Right cardiac atrium (tissue), 5 donors: ENCODE results near the gene TMEM240. TPM values are rescaled to one million over a fixed set of nuclear protein-coding genes. Genes with fewer than 3 reads are reported as not detected.

Experiments
- ATAC-seq, 2 donors: fragments of 200-7000 bp; cut with Tn5 transposase; one replicate each; pipeline versions ENCODE4 v1.8.0 to v1.9.1; 2020; ENCODE audit warnings: moderate library complexity in 2 of 2, mild to moderate bottlenecking in 1 of 2
- DNase-seq, 3 donors: peaks; one replicate each; pipeline ENCODE4 v3.0.0-alpha.2; 2020
- H3K27ac ChIP-seq: one replicate; pipeline ENCODE4 v1.5.1; 2013; ENCODE audit warnings: mild to moderate bottlenecking, low read length, control low read depth, moderate library complexity
- H3K27me3 ChIP-seq: one replicate; pipeline ENCODE4 v1.6.1; 2013; ENCODE audit not compliant: control insufficient read depth, insufficient read depth
- H3K4me1 ChIP-seq: one replicate; pipeline ENCODE4 v1.6.1; 2013; ENCODE audit warnings: low read length; ENCODE audit not compliant: control insufficient read depth, insufficient read depth
- H3K4me3 ChIP-seq: one replicate; pipeline ENCODE4 v1.5.1; 2013; ENCODE audit warnings: low read length, control low read depth
- H3K9me3 ChIP-seq: one replicate; pipeline ENCODE4 v1.6.1; 2013; ENCODE audit warnings: low read length; ENCODE audit not compliant: control insufficient read depth
- WGBS: extraction: QIAGEN DNeasy Blood & Tissue Kit; methylation state at CpG from one replicate; pipeline ENCODE4 v1.1.7; 2013; 5-methylcytosine and 5-hydroxymethylcytosine counted together
- intact Hi-C, 4 donors: fragments of 100-400 bp; cut with DNase I; formaldehyde crosslinking; loops; one replicate each; pipeline versions ENCODE4 v1.11.0 to v1.14.0; 2022 to 2023
- long read RNA-seq, 4 donors: library from polyadenylated mRNA; unstranded; transcript quantifications; one replicate each; pipeline ENCODE4 v2.0.0, GENCODE V29; 2020 to 2021
- polyA plus RNA-seq: library from polyadenylated mRNA; stranded (reverse); fragments of 200-250 nt; gene quantifications from one replicate; pipeline ENCODE4 v1.2.3, GENCODE V29; 2013
- total RNA-seq, 4 donors: library from RNA; stranded (reverse); fragmentation: NEBNext Ultra II Directional; extraction: Animal tissue kit (Norgen Biotek cat#: 25700); gene quantifications; one replicate each; pipeline ENCODE4 v1.2.1, GENCODE V29; 2021
- donor health status: healthy with polysubstance abuse.
- donor health status: DM: no; HTN: yes; CAD: no.
- donor health status: DM: no; HTN: no; CAD: no.
- donor health status: DM: no; HTN: yes; CAD: no; lungs with severe emphysema.
- donor health status: DM: yes; HTN: yes; CAD: no.

Gene TMEM240
- 1 to 10 TPM; 7.3 to 9.3 (median 7.9) TPM for total RNA-seq
- polyA plus RNA-seq = 10.4 TPM
- long read RNA-seq, donor 1 = 0 reads
- long read RNA-seq, donor 2 = 0 reads
- long read RNA-seq, donor 3 = 0 reads
- long read RNA-seq, donor 4 = 0 reads

- H3K9me3 ChIP-seq = no peaks in the 10 kb centered on the region
- no peaks in the 10 kb centered on the region for H3K27me3 ChIP-seq
- peaks cover 5% of the 10 kb centered on the region for H3K4me1 ChIP-seq
- WGBS = 1% methylated on average over 95 of the region's 100 CpGs
- ATAC-seq (peak; percentile 75 to 76), DNase-seq (peak; percentile 87 to 95 (median 95))
- intact Hi-C loops = no loop called here
- peak within 1 kb of the TSS; percentile 3 for H3K27ac ChIP-seq
- H3K4me3 ChIP-seq = peak within 1 kb of the TSS; percentile 71
These were observed at the start of gene TMEM240 for GRCh38 chr1:1540090-1540817. TSS of gene TMEM240 (minus strand) at chr1:1540624. CDS start at chr1:1540346, 278 bp downstream.

- ATAC-seq (no peak), DNase-seq (peak in 2 of 3 donors; percentile 32)
- Histone ChIP-seq H3K9me3 (no peaks in the 10 kb centered on the region), H3K4me1 (no peaks in the 10 kb centered on the region), H3K27me3 (no peaks in the 10 kb centered on the region), H3K4me3 (no peak overlapping the region), H3K27ac (no peak overlapping the region)
- intact Hi-C loops = no loop called here
- 84% methylated on average over 23 of the region's 23 CpGs for WGBS
These were observed 43.1 kb upstream of the TMEM240 start for GRCh38 chr1:1583347-1584010.

GRCh38 chr1:1582585-1583346, 42.3 kb upstream of the TMEM240 start:
- no peak overlapping the region for H3K27ac ChIP-seq
- intact Hi-C loops = no loop called here
- peak in 1 of 3 donors; percentile 2 for DNase-seq
- 72% methylated on average over 9 of the region's 9 CpGs for WGBS
- H3K4me1 ChIP-seq = no peaks in the 10 kb centered on the region
- no peak overlapping the region for H3K4me3 ChIP-seq
- no peaks in the 10 kb centered on the region for H3K27me3 ChIP-seq
- no peaks in the 10 kb centered on the region for H3K9me3 ChIP-seq
- no peak for ATAC-seq

GRCh38 chr1:1578371-1578940, 38.0 kb upstream of the TMEM240 start:
- ATAC-seq (no peak), DNase-seq (peak in 2 of 3 donors; percentile 13 to 55)
- H3K9me3 ChIP-seq = no peaks in the 10 kb centered on the region
- no peaks in the 10 kb centered on the region for H3K4me1 ChIP-seq
- H3K4me3 ChIP-seq = no peak overlapping the region
- no peaks in the 10 kb centered on the region for H3K27me3 ChIP-seq
- no peak overlapping the region for H3K27ac ChIP-seq
- 87% methylated on average over 13 of the region's 13 CpGs for WGBS
- intact Hi-C loops = no loop called here

- H3K27ac ChIP-seq = no peak overlapping the region
- 57% methylated on average over 10 of the region's 10 CpGs for WGBS
- DNase-seq (peak in 2 of 3 donors; percentile 38 to 51), ATAC-seq (no peak)
- H3K4me1 ChIP-seq = no peaks in the 10 kb centered on the region
- H3K4me3 ChIP-seq = no peak overlapping the region
- H3K27me3 ChIP-seq = no peaks in the 10 kb centered on the region
- intact Hi-C loops = no loop called here
- H3K9me3 ChIP-seq = no peaks in the 10 kb centered on the region
These were observed 37.1 kb upstream of the TMEM240 start for GRCh38 chr1:1577367-1578011.

GRCh38 chr1:1574721-1575537, 34.5 kb upstream of the TMEM240 start, which contains the start of gene SSU72:
TSS of gene SSU72 (minus strand) at chr1:1574863. CDS start at chr1:1574557, 306 bp downstream.
- Histone ChIP-seq H3K4me3 (peak within 1 kb of the TSS; percentile 74), H3K4me1 (peaks cover 2% of the 10 kb centered on the region), H3K9me3 (no peaks in the 10 kb centered on the region), H3K27me3 (no peaks in the 10 kb centered on the region), H3K27ac (peak within 1 kb of the TSS; percentile 94)
- DNase-seq (peak; percentile 94 to 98 (median 97)), ATAC-seq (peak; percentile 94 to 95)
- intact Hi-C loops = no loop called here
- under 1% methylated on average over 87 of the region's 87 CpGs for WGBS

GRCh38 chr1:1573843-1574720, 33.7 kb upstream of the TMEM240 start:
- peak overlapping the region; percentile 74 for H3K4me3 ChIP-seq
- intact Hi-C loops = no loop called here
- H3K27me3 ChIP-seq = no peaks in the 10 kb centered on the region
- peak overlapping the region; percentile 94 for H3K27ac ChIP-seq
- H3K4me1 ChIP-seq = peaks cover 2% of the 10 kb centered on the region
- no peaks in the 10 kb centered on the region for H3K9me3 ChIP-seq
- ATAC-seq (peak; percentile 81 to 83), DNase-seq (peak; percentile 63 to 88 (median 84))
- under 1% methylated on average over 96 of the region's 96 CpGs for WGBS

- DNase-seq (peak in 1 of 3 donors; percentile 34), ATAC-seq (no peak)
- no peak overlapping the region for H3K4me3 ChIP-seq
- peaks cover 7% of the 10 kb centered on the region for H3K4me1 ChIP-seq
- 67% methylated on average over 7 of the region's 7 CpGs for WGBS
- H3K9me3 ChIP-seq = no peaks in the 10 kb centered on the region
- no peaks in the 10 kb centered on the region for H3K27me3 ChIP-seq
- intact Hi-C loops = no loop called here
- no peak overlapping the region for H3K27ac ChIP-seq
These were observed 28.9 kb upstream of the TMEM240 start for GRCh38 chr1:1569341-1569740.

GRCh38 chr1:1567891-1568291, 27.5 kb upstream of the TMEM240 start:
- Histone ChIP-seq H3K27ac (peak overlapping the region; percentile 23), H3K4me3 (no peak overlapping the region), H3K4me1 (peaks cover 7% of the 10 kb centered on the region), H3K9me3 (no peaks in the 10 kb centered on the region), H3K27me3 (no peaks in the 10 kb centered on the region)
- DNase-seq (peak in 1 of 3 donors; percentile 2), ATAC-seq (no peak)
- 70% methylated on average over 10 of the region's 10 CpGs for WGBS
- intact Hi-C loops = no loop called here
